Measurements from ENCODE around the gene TMEM17. TPM values are rescaled to one million over a fixed set of nuclear protein-coding genes. Genes with fewer than 3 reads are reported as not detected.
A peak's percentile ranks its signal among the peaks of the same experiment; 100 is the strongest.

TMEM17 gene
- total and polyA plus RNA-seq, 2 of the 13 experiments (the other 11 are each of a cell fraction or from before 2014, with no cell fraction given), result 0.22 to 0.50 TPM

GRCh38 chr2:62527478-62528210, 21.6 kb upstream of the TMEM17 start (continued):
- peak; percentile 60 for TF ChIP-seq ZGPAT (CRISPR knock-in tag; IDR thresholded peaks at IDR 0.05)
- no peak for TF ChIP-seq CREB1 (IDR thresholded peaks at IDR 0.05)
- TF ChIP-seq CREB1 (CRISPR knock-in tag; IDR thresholded peaks at IDR 0.05), result peak; percentile 12; the same call in 1 of the 2 replicates
- TF ChIP-seq NBN (conservative IDR thresholded peaks at IDR 0.05), result no peak
- TF ChIP-seq IKZF1 (IDR thresholded peaks at IDR 0.05), result no peak
- TF ChIP-seq ZNF124 (CRISPR knock-in tag; IDR thresholded peaks at IDR 0.05), result no peak
- no peak for TF ChIP-seq MYC (CRISPR knock-in tag; IDR thresholded peaks at IDR 0.05; ENCODE audit: borderline replicate concordance)
- TF ChIP-seq MEIS1 (CRISPR knock-in tag; IDR thresholded peaks at IDR 0.05; ENCODE audit: borderline replicate concordance), result no peak
- TF ChIP-seq ZC3H13 (CRISPR knock-in tag; IDR thresholded peaks at IDR 0.05), result no peak
- TF ChIP-seq HCFC1 (IDR thresholded peaks at IDR 0.05; ENCODE audit: low read depth, low read length), result no peak
- no peak for TF ChIP-seq PCBP2 (optimal IDR thresholded peaks at IDR 0.05; ENCODE audit: low read depth, low read length, poor library complexity, severe bottlenecking)
- TF ChIP-seq AGO1 (IDR thresholded peaks at IDR 0.05; ENCODE audit: low read depth, low read length, poor library complexity, severe bottlenecking), result no peak
- TF ChIP-seq ZNF749 (CRISPR knock-in tag; IDR thresholded peaks at IDR 0.05; ENCODE audit: borderline replicate concordance), result no peak
- TF ChIP-seq ZNF800 (CRISPR knock-in tag; IDR thresholded peaks at IDR 0.05), result no peak
- TF ChIP-seq U2AF1 (optimal IDR thresholded peaks at IDR 0.05; ENCODE audit: low read depth, low read length), result no peak
- TF ChIP-seq ZHX1 (CRISPR knock-in tag; IDR thresholded peaks at IDR 0.05; ENCODE audit: low read depth), result no peak
- TF ChIP-seq ZNF564 (CRISPR knock-in tag; IDR thresholded peaks at IDR 0.05), result no peak
- peak; percentile 34; the same call in 1 of the 2 replicates for TF ChIP-seq FOXO1 (CRISPR knock-in tag; IDR thresholded peaks at IDR 0.05)
- no peak for TF ChIP-seq TEF (CRISPR knock-in tag; IDR thresholded peaks at IDR 0.05)
- TF ChIP-seq PHF5A (CRISPR knock-in tag; IDR thresholded peaks at IDR 0.05; ENCODE audit: low read depth, unreplicated experiment), result no peak
- TF ChIP-seq POGK (CRISPR knock-in tag; conservative IDR thresholded peaks at IDR 0.05), result no peak
